GM21360 (cell line): ENCODE results near the gene MECR.

Experiments used
- ATAC-seq: cut with Tn5 transposase; IDR thresholded peaks from one replicate; pipeline ENCODE4 v1.9.1; 2021; ENCODE audit warnings: mild to moderate bottlenecking, moderate library complexity; ENCODE audit not compliant: unreplicated experiment

MECR gene

DNA sequence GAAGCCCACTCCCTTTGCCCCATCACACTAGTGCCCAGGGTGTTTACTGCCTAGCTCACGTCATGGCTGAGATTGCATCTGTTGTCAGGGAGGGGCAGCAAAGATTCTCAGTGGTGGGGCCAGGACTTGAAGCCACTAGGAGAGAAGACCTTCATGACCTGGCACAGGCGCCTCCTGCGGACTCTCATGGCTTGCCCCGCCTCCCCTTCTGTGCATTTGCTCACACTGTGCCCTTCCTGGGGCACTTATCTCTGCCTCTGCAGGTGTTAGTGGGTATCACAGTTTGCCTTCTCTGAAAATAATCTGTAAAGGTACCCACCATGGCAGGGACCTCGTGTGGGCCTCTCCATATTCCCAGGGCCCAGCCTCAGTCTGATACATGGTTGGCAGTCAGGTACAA, 25.7 kb upstream of the MECR start:
- no peak for ATAC-seq

DNA sequence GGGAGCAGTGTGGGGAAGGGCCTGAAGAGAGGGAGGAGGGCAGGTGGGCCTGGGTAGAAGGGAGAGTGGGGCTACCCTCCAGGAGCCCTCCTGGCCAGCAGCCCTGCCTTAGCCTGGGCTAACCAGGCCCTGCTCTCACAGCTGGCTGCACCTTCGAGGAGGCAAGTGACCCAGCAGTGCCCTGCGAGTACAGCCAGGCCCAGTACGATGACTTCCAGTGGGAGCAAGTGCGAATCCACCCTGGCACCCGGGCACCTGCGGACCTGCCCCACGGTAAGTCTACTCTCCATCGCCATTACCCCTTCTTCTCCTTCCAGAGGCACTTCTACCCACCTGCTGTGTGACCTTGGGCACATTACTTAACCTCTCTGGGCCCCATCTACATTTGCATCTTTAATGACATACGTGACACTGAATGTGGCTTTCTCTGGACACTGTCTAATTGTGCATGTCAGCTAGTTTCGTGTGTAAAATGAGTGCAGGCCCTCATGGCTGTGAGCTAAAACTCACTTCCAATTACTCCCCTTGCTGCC, 24.5 kb upstream of the MECR start:
- ATAC-seq = no peak

DNA sequence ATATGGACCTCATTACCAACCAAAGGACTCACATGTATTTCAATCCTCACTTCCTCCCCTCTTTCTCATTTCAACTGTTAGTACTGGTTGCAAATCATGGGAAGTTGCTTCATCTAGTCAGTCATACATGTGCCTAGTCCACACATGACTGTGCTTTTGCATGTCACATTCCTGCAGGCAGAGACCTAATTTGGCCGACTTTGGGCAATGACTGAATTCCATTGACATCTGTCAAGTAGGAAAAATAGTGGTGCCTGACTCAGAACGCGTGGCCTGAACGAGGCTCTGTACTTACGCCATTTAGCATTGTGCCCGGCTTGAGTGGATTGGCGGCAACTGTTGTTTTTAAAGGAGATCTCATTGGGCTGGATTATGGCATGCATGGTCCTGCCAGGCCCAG, 23.6 kb upstream of the MECR start:
- ATAC-seq = no peak

DNA sequence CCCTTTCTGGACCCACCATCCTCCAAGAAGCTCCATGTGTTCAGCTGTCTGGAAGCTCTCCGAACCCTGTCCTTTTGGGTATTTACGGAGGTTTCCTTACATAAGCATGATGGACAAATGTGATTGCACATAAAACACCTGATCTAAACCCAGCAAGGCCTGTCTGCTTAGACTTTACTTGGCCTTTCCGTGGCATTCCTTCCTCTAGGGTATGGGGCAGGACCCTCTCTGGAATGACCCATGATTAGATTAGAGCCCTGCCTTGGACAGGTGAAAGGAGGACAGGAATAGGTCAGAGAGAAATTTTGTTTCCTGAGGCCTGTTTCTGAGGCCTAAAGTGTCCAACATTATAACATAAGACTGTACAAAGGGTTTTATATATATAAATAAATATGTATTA, 22.4 kb upstream of the MECR start:
- ATAC-seq = no peak

DNA sequence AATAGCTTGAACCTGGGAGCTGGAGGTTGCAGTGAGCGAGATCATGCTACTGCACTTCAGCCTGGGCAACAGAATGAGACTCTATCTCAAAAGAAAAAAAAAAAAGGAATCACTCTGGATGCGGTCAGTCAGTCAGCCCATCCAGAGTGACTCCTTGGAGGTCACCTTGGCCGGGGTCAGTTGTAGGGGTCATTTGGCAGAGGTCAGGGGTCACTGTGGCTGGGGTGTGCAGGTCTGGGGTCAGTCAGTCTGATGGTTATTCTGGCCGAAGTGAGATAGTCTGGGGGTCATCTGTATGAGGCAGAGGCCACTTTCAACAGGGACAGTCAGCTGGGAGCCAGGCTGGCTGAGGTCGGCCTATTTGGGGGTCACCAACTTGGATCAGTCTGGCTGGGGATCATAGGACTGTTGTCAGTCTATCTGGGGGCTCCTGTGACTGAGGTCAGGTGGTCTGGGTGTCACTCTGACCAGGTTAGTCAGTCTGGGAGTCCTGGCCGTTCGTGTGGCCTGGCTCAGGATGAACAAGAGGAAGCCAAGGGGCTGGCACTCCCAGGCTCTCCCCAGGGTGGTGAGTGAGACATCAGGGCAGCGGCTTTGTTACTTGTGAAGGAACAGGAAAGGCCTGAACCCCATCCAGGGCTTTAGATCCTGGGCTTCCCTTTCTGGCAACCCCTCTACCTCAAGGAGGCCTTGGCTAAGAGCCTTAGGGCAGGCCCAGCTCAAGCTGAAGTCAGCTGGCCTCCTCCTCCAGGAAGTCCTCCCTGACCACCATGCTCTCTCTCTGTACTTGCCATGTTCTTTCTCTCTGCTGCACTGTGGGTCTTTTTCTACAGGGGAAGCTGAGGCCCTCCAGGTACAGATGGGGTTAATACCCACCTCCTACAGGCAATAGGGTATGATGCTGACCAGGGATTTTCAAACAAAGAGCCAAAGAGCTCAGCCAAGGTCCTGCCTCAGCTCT, 20.7 kb upstream of the MECR start:
- ATAC-seq = no peak

DNA sequence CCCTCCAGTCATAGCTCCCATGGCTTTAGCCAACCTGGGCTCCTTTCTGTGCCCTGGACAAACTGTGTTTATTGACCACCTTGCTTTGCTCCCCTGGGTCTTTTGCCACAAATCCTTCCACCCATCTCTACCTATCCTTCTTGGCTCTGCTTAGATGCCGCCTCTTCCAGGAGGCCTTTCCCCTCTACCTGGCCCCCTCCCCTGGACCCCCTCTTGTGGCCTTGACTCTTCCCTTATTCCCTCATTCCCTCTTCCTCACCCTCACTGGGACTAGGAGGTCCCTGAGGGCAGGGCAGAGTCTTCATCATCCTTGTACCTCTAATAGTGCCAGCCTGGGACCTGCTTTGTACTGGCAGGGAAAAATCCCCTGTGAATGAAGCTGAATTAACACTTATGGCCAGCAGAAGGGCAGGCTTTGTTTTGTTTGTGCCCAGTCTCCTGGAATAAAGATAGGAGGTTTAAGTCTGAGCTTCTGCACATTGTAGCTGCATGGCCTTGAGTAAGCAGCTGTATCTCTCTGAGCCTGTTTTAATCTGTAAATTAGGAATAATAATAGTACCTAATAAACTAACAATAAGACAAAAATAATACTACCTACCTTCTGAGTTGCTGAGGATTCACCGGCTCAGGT, 19.3 kb upstream of the MECR start:
- no peak for ATAC-seq

DNA sequence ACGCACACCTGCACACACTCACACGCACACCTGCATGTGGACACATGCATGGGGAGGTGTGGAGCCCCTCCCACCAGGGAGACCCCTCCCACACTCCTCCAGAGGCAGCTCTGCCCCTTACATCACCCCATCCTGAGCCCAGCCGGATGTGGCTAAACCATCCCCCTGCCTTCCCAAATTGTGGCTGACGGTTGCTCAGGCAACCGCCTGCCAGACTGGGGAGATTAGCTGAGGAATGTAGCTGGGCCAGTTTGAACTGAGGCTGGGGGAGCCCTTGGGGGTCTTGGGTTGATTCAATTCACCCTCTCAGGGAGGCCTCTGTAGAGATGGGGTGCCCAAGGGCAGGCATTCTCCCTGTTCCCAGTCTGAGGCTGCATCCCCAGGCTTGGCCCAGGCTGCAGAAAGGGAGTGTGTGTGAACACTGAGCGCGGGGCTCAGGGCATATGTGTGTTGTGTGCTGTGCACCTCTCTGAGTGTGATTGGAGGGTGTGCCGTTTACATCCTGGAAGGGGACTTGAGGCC, 18.5 kb upstream of the MECR start:
- ATAC-seq = no peak

DNA sequence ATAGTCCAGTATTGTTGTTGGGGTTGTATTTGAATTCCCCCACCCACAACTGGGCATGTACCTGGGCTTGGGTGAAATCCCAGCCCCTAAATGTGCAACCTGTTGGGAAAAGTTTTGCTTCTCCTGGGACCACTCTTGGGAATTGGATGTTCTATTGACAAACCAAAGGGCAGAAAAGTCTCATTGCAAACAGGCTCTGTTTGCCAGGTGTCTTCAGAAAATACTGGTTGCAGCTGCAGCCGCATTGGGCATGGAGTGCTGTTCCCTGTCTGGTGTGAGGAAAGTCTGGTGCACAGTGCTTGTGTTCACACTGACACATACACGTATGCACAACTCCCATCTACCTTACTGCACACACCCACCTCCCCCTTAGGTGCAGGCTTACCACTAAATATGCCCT, 17.7 kb upstream of the MECR start:
- ATAC-seq = no peak

DNA sequence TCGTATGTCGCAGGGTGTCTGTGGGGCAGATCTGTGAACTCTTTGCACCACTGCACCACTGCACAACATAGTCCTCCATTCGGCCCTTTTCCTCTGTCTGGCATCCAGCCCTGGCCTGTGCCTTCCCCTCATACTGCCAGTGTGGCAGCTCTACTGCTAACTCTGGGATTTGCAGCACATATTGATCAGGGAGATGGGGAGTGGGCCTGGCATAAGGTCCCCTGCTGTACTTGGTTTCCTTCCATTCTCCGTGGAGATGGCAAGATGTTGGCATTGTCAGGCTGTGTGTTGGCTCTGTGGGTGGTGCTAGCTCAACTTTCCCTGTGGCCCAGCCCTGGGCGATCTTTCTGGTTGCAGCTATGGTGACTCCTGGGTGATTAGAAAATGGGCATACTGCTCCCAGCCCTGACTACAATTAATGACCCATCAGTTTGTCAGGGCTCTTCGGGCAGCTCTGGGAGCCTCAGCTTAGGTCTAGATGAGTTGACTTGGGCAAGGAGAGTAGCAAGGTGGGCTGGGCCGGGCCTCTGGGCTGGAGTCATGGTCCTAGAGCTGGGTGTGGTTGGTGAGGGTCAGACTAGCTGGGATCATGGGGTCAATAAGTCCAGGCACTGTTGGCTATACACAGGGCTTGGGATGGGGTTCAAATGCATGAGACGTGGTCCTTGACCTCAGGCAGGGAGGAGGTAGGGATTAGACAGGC, 17.0 kb upstream of the MECR start:
- no peak for ATAC-seq

DNA sequence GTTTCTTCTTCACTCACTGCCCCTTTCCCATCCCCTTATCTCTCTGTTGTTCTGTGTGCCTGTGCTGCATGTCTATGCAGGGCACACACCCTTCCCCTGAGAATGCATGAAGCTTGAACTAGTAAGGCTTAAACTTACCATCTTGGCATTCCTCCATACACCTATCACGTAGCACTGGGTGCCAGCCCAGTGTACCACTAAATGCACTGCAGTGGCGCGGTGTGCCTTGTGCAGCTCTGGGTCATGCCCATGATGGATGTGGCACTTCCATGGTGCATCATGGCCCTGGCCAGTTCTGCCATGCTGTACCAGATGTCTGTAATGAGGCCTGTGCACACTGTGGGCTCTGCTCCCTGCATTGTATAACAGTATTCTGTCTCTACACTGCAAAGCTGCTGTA, 16.3 kb upstream of the MECR start:
- ATAC-seq = no peak

DNA sequence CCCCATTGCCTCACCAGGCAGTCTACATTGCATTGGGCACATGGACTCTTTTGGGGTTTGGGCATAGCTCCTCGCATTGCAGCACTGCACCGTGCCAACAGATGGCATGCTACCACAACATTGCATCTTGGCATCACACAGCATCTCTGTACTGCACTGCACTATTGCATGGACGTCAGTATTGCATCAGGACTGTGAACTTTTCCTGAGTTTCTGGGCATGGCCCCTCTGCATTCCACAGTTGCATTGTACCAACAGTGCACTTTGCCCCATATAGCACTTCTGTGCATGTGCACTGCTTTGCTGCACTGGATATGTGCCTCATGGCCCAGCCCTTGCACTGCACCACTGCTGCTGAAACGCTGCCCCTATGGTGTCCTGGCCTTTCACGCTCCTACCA, 15.1 kb upstream of the MECR start:
- ATAC-seq = no peak

DNA sequence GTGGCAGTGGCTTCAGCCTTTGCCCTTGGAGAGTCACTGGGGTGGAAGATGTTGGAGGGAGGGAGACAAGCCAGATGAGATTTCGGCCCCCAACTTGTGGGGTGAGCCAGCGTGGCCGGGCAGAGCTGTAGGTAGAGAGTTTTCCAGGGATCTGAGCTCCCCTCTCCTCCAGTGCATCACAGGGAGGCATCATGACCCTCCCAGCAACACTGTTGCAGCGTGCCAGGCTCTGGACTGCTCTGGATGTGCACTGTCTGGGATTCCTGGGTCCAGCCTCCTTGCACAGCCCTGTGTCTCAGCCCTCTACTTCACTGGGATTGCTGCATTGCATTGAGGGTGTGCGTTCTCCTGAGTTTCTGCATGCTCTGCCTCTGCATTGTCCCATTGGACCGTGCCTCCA, 14.5 kb upstream of the MECR start:
- no peak for ATAC-seq

DNA sequence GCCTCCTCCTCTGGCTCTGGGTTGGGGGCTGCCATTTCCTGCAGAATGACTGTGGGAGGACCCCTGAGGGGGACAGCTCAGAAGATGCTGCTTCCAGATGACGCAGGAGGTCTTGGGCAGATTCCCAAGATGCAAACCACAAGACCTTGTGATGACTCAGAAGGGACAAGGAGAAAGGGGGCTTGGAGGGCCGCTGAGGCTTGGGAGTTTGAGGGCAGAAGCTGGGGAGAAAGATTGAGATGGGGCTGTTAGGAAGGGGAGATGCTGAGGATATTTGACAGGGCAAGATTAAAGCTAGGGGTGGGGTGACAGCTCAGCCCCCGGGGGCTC, 13.1 kb upstream of the MECR start:
- no peak for ATAC-seq

DNA sequence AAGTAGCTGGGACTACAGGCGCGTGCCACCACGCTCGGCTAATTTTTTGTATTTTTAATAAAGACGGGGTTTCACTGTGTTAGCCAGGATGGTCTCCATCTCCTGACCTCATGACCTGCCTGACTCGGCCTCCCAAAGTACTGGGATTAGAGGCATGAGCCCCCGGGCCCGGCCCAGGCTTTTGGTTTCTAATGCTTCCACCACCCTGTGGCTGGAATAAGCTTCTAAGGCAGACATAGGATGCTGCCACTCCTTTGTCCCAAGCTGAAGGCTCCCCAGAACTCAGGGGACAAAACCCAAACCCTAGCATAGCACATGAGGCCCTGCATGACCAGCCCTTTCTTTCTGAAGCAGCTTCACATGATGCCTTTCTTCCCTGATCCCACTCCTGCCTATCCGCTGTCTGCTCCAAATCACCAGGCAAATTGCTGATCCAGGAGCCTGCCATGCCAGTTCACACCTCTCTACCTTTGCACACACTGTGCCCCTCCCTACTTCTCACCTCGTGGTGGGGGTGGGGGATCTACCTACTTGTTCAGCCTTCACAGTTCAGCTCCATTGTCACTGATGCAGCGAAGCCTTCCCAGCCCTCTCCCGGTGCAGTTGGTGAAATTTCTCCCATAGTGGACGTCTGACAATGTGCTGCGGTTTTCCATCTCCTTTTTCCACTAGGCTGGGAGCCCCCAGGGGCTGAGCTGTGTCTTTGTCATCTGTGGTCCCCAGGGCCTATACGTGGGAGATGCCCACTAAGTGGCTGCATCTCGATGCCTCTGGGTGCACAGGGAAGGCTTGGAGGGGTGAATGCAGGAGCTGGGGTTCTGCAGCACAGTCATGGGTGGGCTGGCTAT, 12.5 kb upstream of the MECR start:
- ATAC-seq = no peak

DNA sequence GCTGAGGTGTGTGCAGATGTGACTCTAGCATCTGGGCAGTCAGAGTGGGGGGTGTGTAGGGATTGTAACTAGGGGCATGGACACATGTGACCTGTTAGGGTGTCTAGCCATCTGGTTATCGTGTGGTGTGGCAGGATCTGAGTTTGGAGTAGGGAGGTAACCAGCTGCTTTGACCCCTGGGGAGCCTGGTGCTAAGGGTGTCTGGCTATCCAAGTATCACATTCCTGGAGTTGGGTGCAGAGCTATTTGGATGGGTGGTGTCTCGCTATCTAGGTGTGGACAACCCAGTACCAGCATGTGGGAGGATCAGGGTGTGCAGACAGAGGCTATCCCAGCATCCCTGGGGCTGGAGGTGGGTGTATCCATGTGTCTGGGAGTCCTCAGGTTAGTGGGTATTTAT, 10.3 kb upstream of the MECR start:
- no peak for ATAC-seq

DNA sequence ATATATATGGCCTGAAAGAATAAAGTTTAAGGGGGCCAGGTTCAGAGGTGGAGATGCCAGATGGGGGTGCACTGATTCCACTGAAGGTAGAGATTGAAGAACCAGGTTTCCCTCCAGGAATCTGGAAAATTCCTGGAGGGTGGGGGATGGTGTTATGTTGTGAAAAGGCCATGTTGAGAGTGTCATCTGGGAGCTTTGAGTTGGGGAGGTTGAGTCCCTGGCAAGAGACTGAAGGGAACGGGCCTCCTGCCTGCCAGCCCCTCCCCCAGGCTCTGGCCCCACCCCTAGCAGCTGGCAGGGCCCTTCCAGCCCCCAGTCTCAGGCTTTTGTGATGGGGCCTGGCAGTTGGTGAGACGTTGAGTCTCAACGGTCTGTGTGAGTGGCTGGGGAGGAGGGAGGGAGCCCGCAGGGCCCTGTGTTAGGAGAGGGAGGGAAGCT, 9.7 kb upstream of the MECR start:
- ATAC-seq = no peak

DNA sequence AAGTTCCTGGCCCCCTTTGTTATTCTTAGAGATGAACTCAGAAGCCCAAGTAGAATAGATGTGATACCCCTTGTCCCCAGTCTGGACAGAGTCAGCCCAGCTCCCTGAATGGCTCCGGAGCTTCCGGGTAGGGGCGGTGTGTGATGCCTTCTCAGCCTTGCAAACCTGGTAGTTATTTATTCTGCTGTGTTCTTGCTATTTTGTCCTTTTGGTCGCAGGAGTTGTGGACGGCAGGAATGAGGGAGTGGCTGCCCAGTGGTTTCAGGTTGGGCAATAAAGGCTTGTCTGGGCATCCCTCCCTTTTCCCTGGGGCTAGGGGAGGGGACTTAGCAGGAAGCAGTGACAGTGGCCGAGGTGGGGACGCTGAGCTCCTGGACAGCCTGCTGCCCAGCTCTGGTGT, 8.4 kb upstream of the MECR start:
- ATAC-seq = no peak

DNA sequence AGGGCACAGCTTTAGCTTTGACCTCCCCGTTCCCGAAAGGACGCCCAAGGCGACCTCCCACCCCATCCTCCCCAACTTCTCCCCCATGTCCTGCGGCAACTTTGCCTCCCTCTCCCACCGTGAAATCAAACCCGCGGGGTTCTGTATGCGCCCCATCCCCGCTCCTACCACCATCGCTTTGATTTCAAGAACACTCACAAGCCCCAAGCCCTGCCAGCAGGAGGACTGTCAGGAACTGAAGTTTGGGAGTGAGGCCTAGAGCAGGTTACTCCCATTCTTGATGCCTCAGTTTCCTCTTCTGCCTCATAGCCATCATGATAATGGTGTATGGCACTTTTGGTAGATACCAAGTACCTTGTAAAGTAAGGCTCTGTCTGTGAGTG, 7.9 kb upstream of the MECR start:
- ATAC-seq = no peak

DNA sequence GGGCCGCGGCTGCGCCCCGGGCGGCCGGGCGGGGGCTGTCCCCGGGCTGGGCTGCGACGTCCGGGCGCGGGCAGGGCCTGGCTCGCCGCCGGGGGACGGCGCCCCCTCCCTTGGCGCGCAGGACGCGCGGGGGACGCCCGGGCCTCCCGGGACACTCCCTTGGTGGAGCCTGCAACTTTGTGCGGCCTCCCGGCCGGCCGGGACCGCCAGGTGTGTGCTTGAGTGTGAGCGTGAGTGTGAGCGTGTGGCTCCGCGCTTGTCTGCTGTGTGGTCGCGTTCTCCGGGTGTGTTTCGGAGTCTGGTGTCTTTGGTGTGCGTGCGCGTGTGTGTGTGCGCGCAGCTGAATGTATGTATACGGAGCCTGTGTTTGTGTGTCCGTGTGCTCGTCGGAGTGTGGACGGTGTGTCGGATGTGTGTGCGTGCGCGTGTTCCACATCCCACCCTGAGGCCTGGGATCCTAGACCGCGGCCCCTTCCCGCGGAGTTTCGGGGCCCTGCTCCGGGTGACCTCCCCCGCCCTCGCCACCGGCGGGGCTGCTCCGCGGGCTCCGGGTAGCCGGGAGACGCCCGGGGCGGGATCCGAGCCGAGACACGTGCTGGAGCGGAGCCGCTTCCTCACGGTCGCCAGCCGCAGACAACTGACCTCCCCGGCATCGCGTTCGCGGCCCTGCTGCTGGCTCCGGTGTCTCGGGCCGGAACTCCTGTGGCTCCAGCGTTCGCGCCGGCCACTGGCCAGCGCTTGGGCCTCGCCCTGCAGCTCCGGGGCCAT, 7.3 kb upstream of the MECR start:
- no peak for ATAC-seq
